PFSK-1 (cell line): ENCODE results near the gene ANKRD37.

ENCODE experiments used
- FOXP2 ChIP-seq: optimal IDR thresholded peaks from 2 replicates; pipeline ENCODE3; 2011; ENCODE audit warnings: borderline replicate concordance, control low read depth, inconsistent platforms; ENCODE audit not compliant: insufficient read depth; ENCODE audit errors: extremely low read length, extremely low read depth
- POLR2AphosphoS5 ChIP-seq: IDR thresholded peaks from 2 replicates; pipeline ENCODE4 v1.6.1; 2012; ENCODE audit warnings: low read depth, mild to moderate bottlenecking, control low read depth, low read length, moderate library complexity
- REST ChIP-seq, 2 experiments: IDR thresholded peaks; 2 replicates each; pipeline versions ENCODE4 v1.6.1 to v1.8.0; 2011 to 2012; ENCODE audit warnings: low read depth in 2 of 2, low read length in 2 of 2, control low read depth in 1 of 2, inconsistent platforms in 1 of 2, mild to moderate bottlenecking in 1 of 2, moderate library complexity in 1 of 2; ENCODE audit not compliant: insufficient read depth in 1 of 2
- SIN3A ChIP-seq: IDR thresholded peaks from 2 replicates; pipeline ENCODE4 v1.6.1; 2012; ENCODE audit warnings: mild to moderate bottlenecking, low read length, moderate library complexity, borderline replicate concordance; ENCODE audit not compliant: insufficient read depth
- TAF1 ChIP-seq: IDR thresholded peaks from 2 replicates; pipeline ENCODE4 v1.6.1; 2012; ENCODE audit warnings: low read length, control low read depth, borderline replicate concordance; ENCODE audit not compliant: insufficient read depth

ANKRD37 gene

GRCh38 chr4:185395238-185395955 lies 1.2 kb upstream of the ANKRD37 start, which contains the start of gene LRP2BP:
Gene LRP2BP, minus strand, starts transcription at chr4:185395924. Its CDS starts 17,738 bp downstream, at chr4:185378186.
- no peak for TF ChIP-seq REST (IDR thresholded peaks at IDR 0.05; ENCODE audit: insufficient read depth in 1 of 2, low read depth in 2 of 2, low read length in 2 of 2)
- TF ChIP-seq SIN3A: no peak
- TF ChIP-seq FOXP2: no peak
- TF ChIP-seq POLR2AphosphoS5: no peak
- no peak for TF ChIP-seq TAF1

GRCh38 chr4:185395956-185396723 lies 501 bp upstream of the ANKRD37 start:
- TF ChIP-seq REST (IDR thresholded peaks at IDR 0.05; ENCODE audit: insufficient read depth in 1 of 2, low read depth in 2 of 2, low read length in 2 of 2) (peak; percentile 76 to 85; a peak in 3 of 4 replicates), SIN3A (peak; percentile 98), POLR2AphosphoS5 (peak; percentile 64; the same call in 1 of the 2 replicates), FOXP2 (peak; percentile 71), TAF1 (no peak)

GRCh38 chr4:185398618-185399017 lies 2.0 kb downstream of the ANKRD37 start:
- no peak for TF ChIP-seq REST (IDR thresholded peaks at IDR 0.05; ENCODE audit: insufficient read depth in 1 of 2, low read depth in 2 of 2, low read length in 2 of 2)
- TF ChIP-seq FOXP2: no peak
- TF ChIP-seq POLR2AphosphoS5: no peak
- no peak for TF ChIP-seq SIN3A
- TF ChIP-seq TAF1: no peak

- TF ChIP-seq FOXP2 (no peak), SIN3A (no peak), REST (IDR thresholded peaks at IDR 0.05; ENCODE audit: insufficient read depth in 1 of 2, low read depth in 2 of 2, low read length in 2 of 2) (no peak), TAF1 (no peak), POLR2AphosphoS5 (no peak)
Observed at GRCh38 chr4:185399466-185399865, 2.8 kb downstream of the ANKRD37 start.
